IMR-90 (cell line): ENCODE data around the gene MAP7. TPM values are rescaled to one million over a fixed set of nuclear protein-coding genes. Genes with fewer than 3 reads are reported as not detected.
A peak's percentile ranks its signal among the peaks of the same experiment; 100 is the strongest.

ENCODE experiments used
- ATAC-seq: fragments of 200-7000 bp; cut with Tn5 transposase; 2 replicates; pipeline ENCODE4 v1.9.1; 2020; ENCODE audit warnings: low read depth, mild to moderate bottlenecking, moderate library complexity
- BruUV-seq: library from RNA; stranded (reverse); fragments of 400-500 nt; replicated peaks from 2 replicates; lab custom pipeline; 2021; lab: Mats Ljungman, UMichigan
- CTCF ChIA-PET: fragments of 300-600 bp; formaldehyde crosslinking; extraction: SDS; loops from one replicate; lab custom pipeline; 2021; ENCODE audit warnings: antibody characterized with exemption; lab: Yijun Ruan, JAX
- POLR2A ChIA-PET: fragments of 300-600 bp; sonication (Branson Sonifier 250); formaldehyde crosslinking; loops from one replicate; lab custom pipeline; 2022; ENCODE audit warnings: antibody characterized with exemption; ENCODE audit not compliant: unreplicated experiment; lab: Charles Lee
- DNase-seq: peaks from one replicate; pipeline ENCODE4 v3.0.0; 2013
- H2AFZ ChIP-seq: replicated peaks from 2 replicates; pipeline ENCODE3; 2013; ENCODE audit warnings: low read length, mild to moderate bottlenecking; ENCODE audit not compliant: poor library complexity
- H2AK5ac ChIP-seq: 2 replicates; pipeline ENCODE4 v1.6.1; 2013; ENCODE audit warnings: low read depth, low read length, inconsistent platforms
- H2AK9ac ChIP-seq: replicated peaks from 2 replicates; pipeline ENCODE3; 2013; ENCODE audit warnings: mild to moderate bottlenecking, low read depth, low read length, moderate library complexity; ENCODE audit not compliant: poor library complexity
- H2BK120ac ChIP-seq: 2 replicates; pipeline ENCODE4 v1.6.1; 2013; ENCODE audit warnings: low read depth, low read length, inconsistent platforms
- H2BK15ac ChIP-seq: 3 replicates; pipeline ENCODE4 v1.6.1; 2013; ENCODE audit warnings: low read depth, low read length, inconsistent platforms
- H2BK20ac ChIP-seq: 2 replicates; pipeline ENCODE4 v1.6.1; 2013; ENCODE audit warnings: low read depth, mild to moderate bottlenecking, inconsistent platforms, low read length, moderate library complexity
- H2BK5ac ChIP-seq: 2 replicates; pipeline ENCODE4 v1.6.1; 2013; ENCODE audit warnings: mild to moderate bottlenecking, low read depth, low read length, inconsistent platforms; ENCODE audit not compliant: poor library complexity, severe bottlenecking
- H3K14ac ChIP-seq: replicated peaks from 2 replicates; pipeline ENCODE4 v1.6.1; 2013; ENCODE audit warnings: low read depth, low read length, inconsistent platforms
- H3K18ac ChIP-seq: 2 replicates; pipeline ENCODE4 v1.6.1; 2013; ENCODE audit warnings: low read depth, low read length, control low read depth
- H3K23ac ChIP-seq: 2 replicates; pipeline ENCODE4 v1.6.1; 2013; ENCODE audit warnings: low read depth, low read length, inconsistent platforms
- H3K27ac ChIP-seq: 2 replicates; pipeline ENCODE4 v1.5.1; 2013; ENCODE audit warnings: mild to moderate bottlenecking, control low read depth, low read length; ENCODE audit not compliant: insufficient read depth
- H3K27me3 ChIP-seq: 2 replicates; pipeline ENCODE4 v1.6.1; 2013; ENCODE audit warnings: low read length; ENCODE audit not compliant: control insufficient read depth, insufficient read depth
- H3K36me3 ChIP-seq: 2 replicates; pipeline ENCODE4 v1.6.1; 2013; ENCODE audit warnings: low read length, mixed read lengths; ENCODE audit not compliant: control insufficient read depth, insufficient read depth
- H3K4ac ChIP-seq: 2 replicates; pipeline ENCODE4 v1.6.1; 2013; ENCODE audit warnings: low read depth, low read length, inconsistent platforms
- H3K4me1 ChIP-seq: 2 replicates; pipeline ENCODE4 v1.6.1; 2013; ENCODE audit warnings: low read length, mixed read lengths; ENCODE audit not compliant: control insufficient read depth, insufficient read depth
- H3K4me2 ChIP-seq: 2 replicates; pipeline ENCODE4 v1.6.1; 2013; ENCODE audit warnings: low read depth, mild to moderate bottlenecking, control low read depth, low read length, moderate library complexity
- H3K4me3 ChIP-seq: 2 replicates; pipeline ENCODE4 v1.5.1; 2013; ENCODE audit warnings: low read depth, mild to moderate bottlenecking, control low read depth, low read length, moderate library complexity; ENCODE audit not compliant: insufficient read depth
- H3K56ac ChIP-seq: 2 replicates; pipeline ENCODE4 v1.6.1; 2013; ENCODE audit warnings: low read length, inconsistent platforms; ENCODE audit not compliant: insufficient read depth; ENCODE audit errors: extremely low read depth
- H3K79me1 ChIP-seq, 2 experiments: 2 replicates each; pipeline ENCODE4 v1.6.1; 2013; ENCODE audit warnings: low read length in 2 of 2, inconsistent platforms in 1 of 2, low read depth in 1 of 2
- H3K9ac ChIP-seq: 2 replicates; pipeline ENCODE4 v1.6.1; 2013; ENCODE audit warnings: low read depth, low read length, control low read depth
- H3K9me1 ChIP-seq: 2 replicates; pipeline ENCODE4 v1.6.1; 2013; ENCODE audit warnings: low read length, inconsistent platforms; ENCODE audit not compliant: insufficient read depth
- H3K9me3 ChIP-seq: 2 replicates; pipeline ENCODE4 v1.6.1; 2013; ENCODE audit warnings: low read length; ENCODE audit not compliant: control insufficient read depth, insufficient read depth
- H4K20me1 ChIP-seq: 2 replicates; pipeline ENCODE4 v1.6.1; 2013; ENCODE audit warnings: low read length, inconsistent platforms; ENCODE audit not compliant: insufficient read depth
- H4K5ac ChIP-seq: 2 replicates; pipeline ENCODE4 v1.6.1; 2013; ENCODE audit warnings: mild to moderate bottlenecking, low read depth, low read length, control low read depth
- H4K8ac ChIP-seq, 2 experiments: 2 replicates each; pipeline ENCODE4 v1.6.1; 2013; ENCODE audit warnings: low read depth in 2 of 2, low read length in 2 of 2, control low read depth in 1 of 2, inconsistent platforms in 1 of 2
- H4K91ac ChIP-seq: 2 replicates; pipeline ENCODE4 v1.6.1; 2013; ENCODE audit warnings: low read depth, low read length, inconsistent platforms; ENCODE audit not compliant: insufficient read depth
- BHLHE40 ChIP-seq: fragments of 150-350 bp; IDR thresholded peaks from 2 replicates; pipeline ENCODE4 v1.6.1; 2016; ENCODE audit warnings: mild to moderate bottlenecking, low read depth, low read length
- CEBPB ChIP-seq: IDR thresholded peaks from 2 replicates; pipeline ENCODE4 v1.6.1; 2012; ENCODE audit warnings: low read depth, low read length, improper control_type of control experiment
- CHD1 ChIP-seq: IDR thresholded peaks from 2 replicates; pipeline ENCODE4 v1.6.1; 2012; ENCODE audit warnings: low read depth, low read length, improper control_type of control experiment
- FOS ChIP-seq: fragments of 150-350 bp; IDR thresholded peaks from 2 replicates; pipeline ENCODE4 v1.6.1; 2016; ENCODE audit warnings: low read depth, low read length
- MAFK ChIP-seq: IDR thresholded peaks from 2 replicates; pipeline ENCODE4 v1.6.1; 2012; ENCODE audit warnings: low read depth, low read length, improper control_type of control experiment
- MAZ ChIP-seq: IDR thresholded peaks from 2 replicates; pipeline ENCODE4 v1.6.1; 2012; ENCODE audit warnings: low read depth, mild to moderate bottlenecking, low read length, improper control_type of control experiment, moderate library complexity, borderline replicate concordance
- MXI1 ChIP-seq: IDR thresholded peaks from 2 replicates; pipeline ENCODE4 v1.6.1; 2012; ENCODE audit warnings: low read depth, mild to moderate bottlenecking, low read length, moderate library complexity, borderline replicate concordance
- NFE2L2 ChIP-seq: fragments of 150-350 bp; IDR thresholded peaks from 2 replicates; pipeline ENCODE4 v1.6.1; 2016; ENCODE audit warnings: low read depth, mild to moderate bottlenecking, low read length
- POLR2A ChIP-seq: IDR thresholded peaks from 2 replicates; pipeline ENCODE4 v1.6.1; 2012; ENCODE audit warnings: mild to moderate bottlenecking, low read depth, low read length
- RAD21 ChIP-seq: IDR thresholded peaks from 2 replicates; pipeline ENCODE4 v1.6.1; 2012; ENCODE audit warnings: low read length, improper control_type of control experiment
- RCOR1 ChIP-seq: IDR thresholded peaks from 2 replicates; pipeline ENCODE4 v1.6.1; 2012; ENCODE audit warnings: mild to moderate bottlenecking, low read length, improper control_type of control experiment; ENCODE audit not compliant: insufficient replicate concordance
- RFX5 ChIP-seq: IDR thresholded peaks from 2 replicates; pipeline ENCODE4 v1.8.0; 2012; ENCODE audit warnings: low read depth, mild to moderate bottlenecking, low read length, moderate library complexity
- SMC3 ChIP-seq: fragments of 150-350 bp; IDR thresholded peaks from 2 replicates; pipeline ENCODE4 v1.6.1; 2016; ENCODE audit warnings: low read depth, mild to moderate bottlenecking, antibody characterized with exemption, low read length, moderate library complexity
- WGBS, 2 experiments: methylation state at CpG; one replicate each; pipeline versions ENCODE4 v1.1.5 to v1.1.7; 2013; ENCODE audit warnings: missing lambda C conversion rate in 2 of 2; ENCODE audit not compliant: insufficient read length in 1 of 2; ENCODE audit errors: extremely low coverage in 2 of 2; 5-methylcytosine and 5-hydroxymethylcytosine counted together
- dilution Hi-C: fragments of 300-500 bp; cut with HindIII; formaldehyde crosslinking; loops from one replicate; pipeline ENCODE4 v1.14.3; 2018; ENCODE audit warnings: low sequenced_read_pairs; ENCODE audit not compliant: unreplicated experiment
- in situ Hi-C: fragments of 300-500 bp; cut with MboI; formaldehyde crosslinking; loops from 3 replicates; pipeline ENCODE4 v1.14.3; 2019; ENCODE audit warnings: low sequenced_read_pairs, inconsistent platforms, mixed read lengths
- intact Hi-C: fragments of 100-400 bp; cut with micrococcal nuclease; formaldehyde crosslinking; loops from 2 replicates; pipeline ENCODE4 v1.10.0; 2022
- polyA plus RNA-seq, 3 experiments: library from polyadenylated mRNA; depleted of rRNA; stranded (reverse); fragments of >200 nt; gene quantifications; 2 replicates each; pipeline ENCODE4 v1.2.3, GENCODE V29; 2012; ENCODE audit warnings: low replicate concordance in 1 of 3
- total RNA-seq: library from RNA; depleted of rRNA; stranded (reverse); fragments of >200 nt; gene quantifications from 2 replicates; pipeline ENCODE4 v1.2.3, GENCODE V29; 2012
- TF ChIP-seq, protein P1 (sequence below): fragments of 150-350 bp; IDR thresholded peaks from 2 replicates; pipeline ENCODE4 v1.6.1; 2016; ENCODE audit warnings: low read depth, mild to moderate bottlenecking, low read length, moderate library complexity, borderline replicate concordance
- TF ChIP-seq, protein P2 (sequence below): fragments of 150-350 bp; IDR thresholded peaks from 2 replicates; pipeline ENCODE4 v1.6.1; 2017; ENCODE audit warnings: mild to moderate bottlenecking, antibody characterized with exemption, low read length, low read depth
- TF ChIP-seq, protein P3 (sequence below): conservative IDR thresholded peaks from 2 replicates; pipeline ENCODE4 v1.5.1; 2012; ENCODE audit warnings: mild to moderate bottlenecking, low read depth, low read length, improper control_type of control experiment

The MAP7 gene
- total and polyA plus RNA-seq, 2 of the 4 experiments (the other 2 are of a cell fraction), result 0.19 to 0.36 TPM

DNA sequence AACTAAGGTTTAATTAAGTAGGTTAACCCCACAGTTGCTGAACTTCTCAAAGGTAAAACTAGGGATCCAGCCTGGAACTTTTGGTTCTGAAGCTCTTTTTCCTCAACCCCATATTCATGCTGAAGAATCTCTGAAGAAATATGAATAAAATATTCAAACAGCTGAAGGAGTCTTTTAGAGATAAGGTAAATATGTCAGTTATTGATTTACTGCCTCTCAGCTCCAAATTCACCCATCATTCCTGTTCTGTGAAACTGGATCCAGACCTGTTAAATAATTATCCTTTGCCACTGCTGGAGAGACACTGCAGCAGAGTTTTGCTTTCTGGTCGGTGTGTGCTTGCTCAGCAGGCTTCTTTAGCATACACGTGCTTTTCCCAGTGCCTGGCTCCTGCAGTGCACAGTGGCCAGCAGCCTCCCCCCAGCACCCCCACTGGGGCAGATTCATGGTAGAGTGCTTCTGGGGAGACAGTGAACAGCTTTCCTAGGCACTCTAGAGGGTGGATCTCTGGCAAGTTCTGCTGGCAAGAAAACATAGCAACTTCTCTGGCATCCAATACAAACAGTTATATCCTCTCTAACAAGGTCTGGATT is 198.6 kb downstream of the MAP7 start:
- no peaks in the 10 kb centered on the region for H4K20me1 ChIP-seq
- H3K27ac ChIP-seq, result no peak overlapping the region
- ATAC-seq (peak; percentile 61), DNase-seq (no peak)
- H2BK5ac ChIP-seq, result no peak overlapping the region
- no peak overlapping the region for H2AK9ac ChIP-seq
- no peak overlapping the region for H4K91ac ChIP-seq
- H3K14ac ChIP-seq, result no peak overlapping the region
- H3K9me1 ChIP-seq, result no peaks in the 10 kb centered on the region
- H3K9me3 ChIP-seq, result no peaks in the 10 kb centered on the region
- ChIA-PET POLR2A (no interaction called here), CTCF (interaction anchor here (0.5 kb wide), 1 partner anchor 204 kb away, joined by 3 read pairs; no protein-coding TSS in a partner anchor)
- H4K5ac ChIP-seq, result no peak overlapping the region
- dilution Hi-C loops (no loop called here), in situ Hi-C loops (no loop called here), intact Hi-C loops (loop anchor here (10.0 kb wide), 1 partner anchor 193 kb away; no protein-coding TSS in a partner anchor)
- H3K4ac ChIP-seq, result no peak overlapping the region
- H3K18ac ChIP-seq, result no peak overlapping the region
- TF ChIP-seq NFE2L2 (no peak), MXI1 (no peak), RAD21 (no peak), CEBPB (no peak), SMC3 (no peak), FOS (no peak), BHLHE40 (no peak), CHD1 (no peak), MAFK (no peak), RCOR1 (no peak), RFX5 (no peak), POLR2A (no peak), MAZ (no peak)
- TF ChIP-seq, protein P1, sequence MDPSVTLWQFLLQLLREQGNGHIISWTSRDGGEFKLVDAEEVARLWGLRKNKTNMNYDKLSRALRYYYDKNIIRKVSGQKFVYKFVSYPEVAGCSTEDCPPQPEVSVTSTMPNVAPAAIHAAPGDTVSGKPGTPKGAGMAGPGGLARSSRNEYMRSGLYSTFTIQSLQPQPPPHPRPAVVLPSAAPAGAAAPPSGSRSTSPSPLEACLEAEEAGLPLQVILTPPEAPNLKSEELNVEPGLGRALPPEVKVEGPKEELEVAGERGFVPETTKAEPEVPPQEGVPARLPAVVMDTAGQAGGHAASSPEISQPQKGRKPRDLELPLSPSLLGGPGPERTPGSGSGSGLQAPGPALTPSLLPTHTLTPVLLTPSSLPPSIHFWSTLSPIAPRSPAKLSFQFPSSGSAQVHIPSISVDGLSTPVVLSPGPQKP, result no peak
- TF ChIP-seq, protein P2, sequence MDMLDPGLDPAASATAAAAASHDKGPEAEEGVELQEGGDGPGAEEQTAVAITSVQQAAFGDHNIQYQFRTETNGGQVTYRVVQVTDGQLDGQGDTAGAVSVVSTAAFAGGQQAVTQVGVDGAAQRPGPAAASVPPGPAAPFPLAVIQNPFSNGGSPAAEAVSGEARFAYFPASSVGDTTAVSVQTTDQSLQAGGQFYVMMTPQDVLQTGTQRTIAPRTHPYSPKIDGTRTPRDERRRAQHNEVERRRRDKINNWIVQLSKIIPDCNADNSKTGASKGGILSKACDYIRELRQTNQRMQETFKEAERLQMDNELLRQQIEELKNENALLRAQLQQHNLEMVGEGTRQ, result no peak
- TF ChIP-seq, protein P3, sequence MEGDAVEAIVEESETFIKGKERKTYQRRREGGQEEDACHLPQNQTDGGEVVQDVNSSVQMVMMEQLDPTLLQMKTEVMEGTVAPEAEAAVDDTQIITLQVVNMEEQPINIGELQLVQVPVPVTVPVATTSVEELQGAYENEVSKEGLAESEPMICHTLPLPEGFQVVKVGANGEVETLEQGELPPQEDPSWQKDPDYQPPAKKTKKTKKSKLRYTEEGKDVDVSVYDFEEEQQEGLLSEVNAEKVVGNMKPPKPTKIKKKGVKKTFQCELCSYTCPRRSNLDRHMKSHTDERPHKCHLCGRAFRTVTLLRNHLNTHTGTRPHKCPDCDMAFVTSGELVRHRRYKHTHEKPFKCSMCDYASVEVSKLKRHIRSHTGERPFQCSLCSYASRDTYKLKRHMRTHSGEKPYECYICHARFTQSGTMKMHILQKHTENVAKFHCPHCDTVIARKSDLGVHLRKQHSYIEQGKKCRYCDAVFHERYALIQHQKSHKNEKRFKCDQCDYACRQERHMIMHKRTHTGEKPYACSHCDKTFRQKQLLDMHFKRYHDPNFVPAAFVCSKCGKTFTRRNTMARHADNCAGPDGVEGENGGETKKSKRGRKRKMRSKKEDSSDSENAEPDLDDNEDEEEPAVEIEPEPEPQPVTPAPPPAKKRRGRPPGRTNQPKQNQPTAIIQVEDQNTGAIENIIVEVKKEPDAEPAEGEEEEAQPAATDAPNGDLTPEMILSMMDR, result no peak
- H3K56ac ChIP-seq, result no peak overlapping the region
- no peak overlapping the region for H2BK120ac ChIP-seq
- H3K4me1 ChIP-seq, result no peaks in the 10 kb centered on the region; the same call in 1 of the 2 replicates
- H3K79me1 ChIP-seq, result no peaks in the 10 kb centered on the region
- H3K4me3 ChIP-seq, result no peak overlapping the region
- H3K23ac ChIP-seq, result no peak overlapping the region
- no peak overlapping the region for H2AFZ ChIP-seq
- no peak overlapping the region for H3K4me2 ChIP-seq
- no peak overlapping the region for H2BK15ac ChIP-seq
- H3K9ac ChIP-seq, result no peak overlapping the region
- BruUV-seq, result no TSS peak
- H2BK20ac ChIP-seq, result no peak overlapping the region
- no peak overlapping the region for H2AK5ac ChIP-seq
- H4K8ac ChIP-seq, result no peak overlapping the region
- H3K36me3 ChIP-seq, result no peaks in the 10 kb centered on the region
- H3K27me3 ChIP-seq, result peaks cover 7% of the 10 kb centered on the region; the same call in 1 of the 2 replicates
- 0% methylated on average over 1 of the region's 2 CpGs; no CpG with 5 or more reads in 1 of the 2 experiments for WGBS, 2 experiments
